ENCODE measurements around the gene MAD2L1BP.
A peak's percentile ranks its signal among the peaks of the same experiment; 100 is the strongest.
"Not testable (repeated sequence)": the region's sequence is repeated elsewhere in the genome, so short reads cannot be mapped to it uniquely, and the experiment has no call there.

MAD2L1BP gene, protein sequence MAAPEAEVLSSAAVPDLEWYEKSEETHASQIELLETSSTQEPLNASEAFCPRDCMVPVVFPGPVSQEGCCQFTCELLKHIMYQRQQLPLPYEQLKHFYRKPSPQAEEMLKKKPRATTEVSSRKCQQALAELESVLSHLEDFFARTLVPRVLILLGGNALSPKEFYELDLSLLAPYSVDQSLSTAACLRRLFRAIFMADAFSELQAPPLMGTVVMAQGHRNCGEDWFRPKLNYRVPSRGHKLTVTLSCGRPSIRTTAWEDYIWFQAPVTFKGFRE

GRCh38 chr6:43635387-43636307, at the start of gene MAD2L1BP:
MAD2L1BP (plus strand) TSS chr6:43635840; CDS start chr6:43635876, 36 bp downstream.
- TF ChIP-seq, protein P1, sequence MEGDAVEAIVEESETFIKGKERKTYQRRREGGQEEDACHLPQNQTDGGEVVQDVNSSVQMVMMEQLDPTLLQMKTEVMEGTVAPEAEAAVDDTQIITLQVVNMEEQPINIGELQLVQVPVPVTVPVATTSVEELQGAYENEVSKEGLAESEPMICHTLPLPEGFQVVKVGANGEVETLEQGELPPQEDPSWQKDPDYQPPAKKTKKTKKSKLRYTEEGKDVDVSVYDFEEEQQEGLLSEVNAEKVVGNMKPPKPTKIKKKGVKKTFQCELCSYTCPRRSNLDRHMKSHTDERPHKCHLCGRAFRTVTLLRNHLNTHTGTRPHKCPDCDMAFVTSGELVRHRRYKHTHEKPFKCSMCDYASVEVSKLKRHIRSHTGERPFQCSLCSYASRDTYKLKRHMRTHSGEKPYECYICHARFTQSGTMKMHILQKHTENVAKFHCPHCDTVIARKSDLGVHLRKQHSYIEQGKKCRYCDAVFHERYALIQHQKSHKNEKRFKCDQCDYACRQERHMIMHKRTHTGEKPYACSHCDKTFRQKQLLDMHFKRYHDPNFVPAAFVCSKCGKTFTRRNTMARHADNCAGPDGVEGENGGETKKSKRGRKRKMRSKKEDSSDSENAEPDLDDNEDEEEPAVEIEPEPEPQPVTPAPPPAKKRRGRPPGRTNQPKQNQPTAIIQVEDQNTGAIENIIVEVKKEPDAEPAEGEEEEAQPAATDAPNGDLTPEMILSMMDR (IDR thresholded peaks at IDR 0.05; ENCODE audit: insufficient read depth, missing control alignments): no peak
- DNase-seq (ENCODE audit: insufficient read length, low spot score) (peak; percentile 40), FAIRE-seq (no peak)

DNA sequence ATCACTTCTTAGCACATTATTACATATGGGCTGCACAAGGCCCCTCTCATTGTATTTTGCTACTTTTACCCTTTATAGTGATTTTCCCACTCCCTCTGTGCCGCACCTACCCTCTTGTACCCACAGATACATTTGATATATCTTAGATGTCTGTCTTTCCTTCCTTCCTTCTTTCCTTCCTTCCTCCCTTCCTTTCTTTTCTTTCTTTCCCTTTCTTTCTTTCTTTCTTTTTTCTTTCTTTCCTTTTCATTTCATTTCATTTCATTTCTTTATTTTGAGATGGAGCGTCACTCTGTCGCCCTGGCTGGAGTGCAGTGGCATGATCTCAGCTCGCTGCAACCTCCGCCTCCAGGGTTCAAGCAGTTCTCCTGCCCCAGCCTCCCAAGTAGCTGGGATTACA, 47.4 kb upstream of the MAD2L1BP start:
- TF ChIP-seq, protein P1 (IDR thresholded peaks at IDR 0.05; ENCODE audit: insufficient read depth, missing control alignments): no peak
- FAIRE-seq (no peak), DNase-seq (ENCODE audit: insufficient read length, low spot score) (no peak)

- FAIRE-seq; DNase-seq (ENCODE audit: insufficient read length, low spot score): not testable (repeated sequence)
Measured at GRCh38 chr6:43589564-43589963, 46.1 kb upstream of the MAD2L1BP start.

- TF ChIP-seq, protein P1 (IDR thresholded peaks at IDR 0.05; ENCODE audit: insufficient read depth, missing control alignments): no peak
- DNase-seq (ENCODE audit: insufficient read length, low spot score) (no peak), FAIRE-seq (no peak)
Measured at GRCh38 chr6:43593938-43594337, 41.7 kb upstream of the MAD2L1BP start.

DNA sequence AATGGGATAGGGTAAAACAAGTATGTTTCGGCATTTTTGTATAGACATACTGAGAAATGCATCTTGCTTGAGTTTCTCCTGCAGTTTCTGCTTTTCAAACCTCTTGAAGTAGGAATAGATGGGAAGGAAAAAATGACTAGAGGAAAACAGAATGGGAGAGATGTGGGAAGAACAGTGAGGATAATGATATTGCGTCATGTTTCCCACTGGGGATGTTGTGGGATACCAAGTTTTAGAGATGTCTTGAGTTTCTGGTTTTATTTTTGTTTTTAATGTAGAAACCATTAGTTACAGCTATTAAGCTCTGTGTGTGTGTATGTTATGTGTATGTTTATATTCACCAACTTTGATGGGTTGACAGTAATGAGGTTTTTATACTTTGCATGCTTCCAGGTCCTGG, 35.0 kb upstream of the MAD2L1BP start:
- TF ChIP-seq, protein P1 (IDR thresholded peaks at IDR 0.05; ENCODE audit: insufficient read depth, missing control alignments): no peak
- FAIRE-seq: no peak

GRCh38 chr6:43604174-43604573, 31.5 kb upstream of the MAD2L1BP start:
- no peak for FAIRE-seq
- DNase-seq (ENCODE audit: insufficient read length, low spot score): no peak
- TF ChIP-seq, protein P1 (IDR thresholded peaks at IDR 0.05; ENCODE audit: insufficient read depth, missing control alignments): no peak

More for the DNA sequence above, 35.0 kb upstream of the MAD2L1BP start:
- DNase-seq (ENCODE audit: insufficient read length, low spot score): no peak

GRCh38 chr6:43606019-43606418, 29.6 kb upstream of the MAD2L1BP start:
- no peak for FAIRE-seq
- TF ChIP-seq, protein P1 (IDR thresholded peaks at IDR 0.05; ENCODE audit: insufficient read depth, missing control alignments): no peak
- no peak for DNase-seq (ENCODE audit: insufficient read length, low spot score)

Measured in D721Med (cell line).